Activated CD8-positive, alpha-beta memory T cell treated with anti-CD3 and anti-CD28 coated beads, Interleukin-2, amount 50 U/mL, for 24 hours (primary cell): Measurements from ENCODE around the gene B3GALT2.
"Not testable (repeated sequence)": the region's sequence is repeated elsewhere in the genome, so short reads cannot be mapped to it uniquely, and the experiment has no call there.

Experiments used
- DNase-seq: peaks from one replicate; pipeline ENCODE4 v3.0.0-alpha.2; 2020; ENCODE audit errors: extremely low read depth

The B3GALT2 gene

GRCh38 chr1:193185901-193186731 lies at the start of gene B3GALT2:
B3GALT2 (minus strand) TSS chr1:193186613; CDS start chr1:193181562, 5,051 bp downstream.
- no peak for DNase-seq

GRCh38 chr1:193234530-193234929 lies 48.1 kb upstream of the B3GALT2 start:
- DNase-seq: no peak

- DNase-seq: not testable (repeated sequence)
These were observed 44.7 kb upstream of the B3GALT2 start for GRCh38 chr1:193231146-193231545.

- DNase-seq: no peak
These were observed 42.7 kb upstream of the B3GALT2 start for GRCh38 chr1:193229136-193229535.

- DNase-seq: no peak
These were observed 35.7 kb upstream of the B3GALT2 start for GRCh38 chr1:193222056-193222615.

GRCh38 chr1:193221651-193222050 lies 35.2 kb upstream of the B3GALT2 start:
- DNase-seq: no peak

GRCh38 chr1:193219391-193219790 lies 33.0 kb upstream of the B3GALT2 start:
- DNase-seq: no peak

- no peak for DNase-seq
These were observed 30.5 kb upstream of the B3GALT2 start for GRCh38 chr1:193216920-193217319.

GRCh38 chr1:193213998-193214397 lies 27.6 kb upstream of the B3GALT2 start:
- DNase-seq: no peak

GRCh38 chr1:193212637-193213036 lies 26.2 kb upstream of the B3GALT2 start:
- no peak for DNase-seq

GRCh38 chr1:193211539-193211938 lies 25.1 kb upstream of the B3GALT2 start:
- no peak for DNase-seq

GRCh38 chr1:193210996-193211395 lies 24.6 kb upstream of the B3GALT2 start:
- DNase-seq: no peak

GRCh38 chr1:193201021-193201420 lies 14.6 kb upstream of the B3GALT2 start:
- no peak for DNase-seq

- DNase-seq: no peak
These were observed 13.5 kb upstream of the B3GALT2 start for GRCh38 chr1:193199940-193200339.

GRCh38 chr1:193192586-193192985 lies 6.2 kb upstream of the B3GALT2 start:
- no peak for DNase-seq

GRCh38 chr1:193190096-193190744 lies 3.8 kb upstream of the B3GALT2 start:
- no peak for DNase-seq

GRCh38 chr1:193189442-193190095 lies 3.2 kb upstream of the B3GALT2 start:
- no peak for DNase-seq

- not testable (repeated sequence) for DNase-seq
These were observed 2.5 kb upstream of the B3GALT2 start for GRCh38 chr1:193188915-193189314.

- no peak for DNase-seq
These were observed 701 bp upstream of the B3GALT2 start for GRCh38 chr1:193187114-193187513.

GRCh38 chr1:193185211-193185610 lies 1.2 kb downstream of the B3GALT2 start:
- DNase-seq: no peak

- no peak for DNase-seq
These were observed 1.6 kb downstream of the B3GALT2 start for GRCh38 chr1:193184776-193185175.

GRCh38 chr1:193183019-193183627 lies 3.3 kb downstream of the B3GALT2 start:
- DNase-seq: no peak
